HG02571 (cell line): Measurements from ENCODE around the gene ZSWIM8.
"Not testable (repeated sequence)": the region's sequence is repeated elsewhere in the genome, so short reads cannot be mapped to it uniquely, and the experiment has no call there.

Source experiments
- ATAC-seq: cut with Tn5 transposase; IDR thresholded peaks from one replicate; pipeline ENCODE4 v1.9.1; 2021; ENCODE audit warnings: mild to moderate bottlenecking, moderate library complexity; ENCODE audit not compliant: unreplicated experiment

Gene ZSWIM8, protein sequence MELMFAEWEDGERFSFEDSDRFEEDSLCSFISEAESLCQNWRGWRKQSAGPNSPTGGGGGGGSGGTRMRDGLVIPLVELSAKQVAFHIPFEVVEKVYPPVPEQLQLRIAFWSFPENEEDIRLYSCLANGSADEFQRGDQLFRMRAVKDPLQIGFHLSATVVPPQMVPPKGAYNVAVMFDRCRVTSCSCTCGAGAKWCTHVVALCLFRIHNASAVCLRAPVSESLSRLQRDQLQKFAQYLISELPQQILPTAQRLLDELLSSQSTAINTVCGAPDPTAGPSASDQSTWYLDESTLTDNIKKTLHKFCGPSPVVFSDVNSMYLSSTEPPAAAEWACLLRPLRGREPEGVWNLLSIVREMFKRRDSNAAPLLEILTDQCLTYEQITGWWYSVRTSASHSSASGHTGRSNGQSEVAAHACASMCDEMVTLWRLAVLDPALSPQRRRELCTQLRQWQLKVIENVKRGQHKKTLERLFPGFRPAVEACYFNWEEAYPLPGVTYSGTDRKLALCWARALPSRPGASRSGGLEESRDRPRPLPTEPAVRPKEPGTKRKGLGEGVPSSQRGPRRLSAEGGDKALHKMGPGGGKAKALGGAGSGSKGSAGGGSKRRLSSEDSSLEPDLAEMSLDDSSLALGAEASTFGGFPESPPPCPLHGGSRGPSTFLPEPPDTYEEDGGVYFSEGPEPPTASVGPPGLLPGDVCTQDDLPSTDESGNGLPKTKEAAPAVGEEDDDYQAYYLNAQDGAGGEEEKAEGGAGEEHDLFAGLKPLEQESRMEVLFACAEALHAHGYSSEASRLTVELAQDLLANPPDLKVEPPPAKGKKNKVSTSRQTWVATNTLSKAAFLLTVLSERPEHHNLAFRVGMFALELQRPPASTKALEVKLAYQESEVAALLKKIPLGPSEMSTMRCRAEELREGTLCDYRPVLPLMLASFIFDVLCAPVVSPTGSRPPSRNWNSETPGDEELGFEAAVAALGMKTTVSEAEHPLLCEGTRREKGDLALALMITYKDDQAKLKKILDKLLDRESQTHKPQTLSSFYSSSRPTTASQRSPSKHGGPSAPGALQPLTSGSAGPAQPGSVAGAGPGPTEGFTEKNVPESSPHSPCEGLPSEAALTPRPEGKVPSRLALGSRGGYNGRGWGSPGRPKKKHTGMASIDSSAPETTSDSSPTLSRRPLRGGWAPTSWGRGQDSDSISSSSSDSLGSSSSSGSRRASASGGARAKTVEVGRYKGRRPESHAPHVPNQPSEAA (N-terminal part only)

DNA sequence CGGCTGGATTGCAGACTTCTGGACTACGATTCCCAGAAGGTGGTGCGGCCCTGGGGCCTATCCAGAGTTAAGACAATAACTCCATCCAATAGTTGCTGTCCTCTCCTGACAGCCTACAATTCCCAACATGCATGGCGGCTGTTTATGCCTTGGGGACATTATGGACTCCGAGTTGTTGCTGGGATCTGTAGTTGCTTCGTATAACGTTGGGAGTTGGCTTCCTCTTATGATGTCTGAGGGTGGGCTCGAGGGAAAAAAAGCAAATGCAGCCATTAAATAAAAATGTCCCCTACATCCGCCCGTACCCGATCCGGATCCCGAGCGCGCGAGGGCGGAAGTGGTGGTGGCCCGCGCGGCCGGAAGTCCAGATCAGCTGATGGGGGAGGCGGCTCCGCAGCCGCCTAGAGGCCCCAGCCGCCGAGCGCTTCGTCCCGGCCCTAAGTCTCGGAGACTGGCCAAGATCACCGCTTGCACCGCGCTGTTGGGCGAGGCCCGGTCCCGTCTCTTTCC lies at the start of gene ZSWIM8:
Gene ZSWIM8 (plus strand): TSS at position 396 of the 510 bp plus-strand sequence. CDS start 273 bp downstream, outside the sequence.
- peak; percentile 73 for ATAC-seq

DNA sequence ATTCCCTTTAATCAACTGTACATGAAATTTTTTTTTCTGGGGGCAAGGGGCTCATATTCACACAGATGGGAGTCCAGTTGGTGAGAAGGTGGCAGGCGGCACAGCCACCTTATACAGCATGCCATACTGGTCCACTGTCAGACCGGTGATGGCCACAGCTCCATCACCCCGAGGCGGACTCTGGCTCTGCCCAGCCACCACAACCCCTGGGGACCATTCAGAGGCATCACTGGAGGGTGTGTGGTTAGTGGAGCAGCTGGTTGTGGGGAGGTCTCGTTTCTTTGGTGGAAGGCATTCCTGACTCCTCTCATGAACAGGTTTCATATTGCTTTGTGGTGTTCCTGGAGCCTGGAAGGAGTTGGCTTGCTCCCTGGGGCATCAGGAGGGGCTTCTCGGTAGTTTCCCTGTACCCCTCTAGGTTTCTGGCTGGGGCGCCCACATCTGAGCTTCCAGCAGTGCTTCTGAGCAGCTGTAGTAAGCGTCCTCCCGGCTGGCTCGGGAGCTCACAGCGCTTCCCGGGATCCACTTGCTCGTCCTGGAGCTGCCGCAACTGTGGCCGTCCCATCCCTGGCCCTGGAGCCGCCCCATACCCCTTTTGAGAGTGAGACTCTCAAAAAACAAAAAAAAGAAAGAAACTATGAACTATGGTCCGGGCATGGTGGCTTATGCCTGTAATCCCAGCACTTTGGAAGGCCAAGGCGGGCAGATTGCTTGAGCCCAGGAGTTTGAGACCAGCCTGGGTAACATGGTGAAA lies 44.7 kb upstream of the ZSWIM8 start:
- ATAC-seq, result not testable (repeated sequence)

- no peak for ATAC-seq
These were observed 43.0 kb upstream of the ZSWIM8 start for GRCh38 chr10:73742454-73742734.

GRCh38 chr10:73743327-73743904 lies 42.0 kb upstream of the ZSWIM8 start:
- ATAC-seq, result no peak

DNA sequence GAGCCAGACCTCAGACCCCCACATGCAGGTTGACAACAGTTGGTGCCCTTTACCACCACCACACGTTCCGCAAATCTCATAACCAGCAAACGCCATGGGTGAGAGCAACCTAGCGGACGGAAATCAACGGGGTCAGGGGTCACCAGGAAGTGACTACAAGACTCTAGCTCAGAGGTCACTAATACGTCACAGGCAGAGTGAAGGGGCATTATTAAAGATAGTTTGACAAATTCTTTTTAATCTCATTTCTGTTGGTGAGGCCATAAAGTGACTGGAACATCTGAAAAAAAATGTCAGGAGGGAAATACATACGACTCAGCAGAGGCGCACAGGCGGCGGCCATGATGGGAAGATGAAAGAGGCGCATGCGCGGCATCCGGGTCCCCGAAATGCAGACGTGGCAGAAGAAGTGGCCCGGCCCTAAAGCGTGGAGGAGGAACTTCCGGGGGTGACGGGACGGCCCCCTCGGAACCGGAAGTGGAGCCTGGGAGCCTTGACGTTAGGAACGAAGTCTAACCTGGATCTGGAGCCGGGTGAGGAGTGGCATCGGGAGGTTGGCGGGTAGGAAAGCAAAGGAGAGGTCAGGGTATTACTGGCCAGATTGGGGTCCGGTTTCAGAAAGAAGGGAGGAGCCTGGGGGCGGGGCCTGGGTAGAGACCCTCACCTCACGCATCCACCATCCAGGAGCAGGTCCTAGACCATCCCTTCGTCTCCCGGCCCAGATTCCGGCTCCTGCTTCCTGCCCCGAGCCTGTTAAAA lies 41.3 kb upstream of the ZSWIM8 start, which contains the start of gene SEC24C:
Gene SEC24C (plus strand): TSS at position 468 of the 759 bp plus-strand sequence. CDS start 2,461 bp downstream, outside the sequence.
- ATAC-seq, result peak; percentile 85

DNA sequence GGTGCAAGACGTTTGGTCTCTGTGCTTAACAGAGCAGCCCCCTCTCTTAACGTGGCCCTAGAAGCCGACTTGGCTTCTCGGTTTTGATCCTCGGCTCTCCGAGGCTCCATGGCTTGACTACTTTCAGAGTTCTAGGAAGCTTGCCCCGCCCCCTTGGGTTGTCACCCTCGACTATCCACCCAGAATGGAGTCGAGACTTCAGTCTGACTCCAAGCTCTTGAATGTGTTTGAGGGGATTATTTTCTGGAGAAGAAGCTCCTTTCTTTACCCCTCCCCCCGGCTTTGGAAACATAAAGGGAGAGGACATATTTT lies 40.8 kb upstream of the ZSWIM8 start:
- peak; percentile 18 for ATAC-seq

GRCh38 chr10:73746721-73747120 lies 38.7 kb upstream of the ZSWIM8 start:
- ATAC-seq, result no peak

- no peak for ATAC-seq
These were observed 34.6 kb upstream of the ZSWIM8 start for GRCh38 chr10:73750819-73751218.

- ATAC-seq, result no peak
These were observed 29.2 kb upstream of the ZSWIM8 start for GRCh38 chr10:73756183-73756582.

GRCh38 chr10:73758704-73759511 lies 26.5 kb upstream of the ZSWIM8 start:
- ATAC-seq, result no peak

DNA sequence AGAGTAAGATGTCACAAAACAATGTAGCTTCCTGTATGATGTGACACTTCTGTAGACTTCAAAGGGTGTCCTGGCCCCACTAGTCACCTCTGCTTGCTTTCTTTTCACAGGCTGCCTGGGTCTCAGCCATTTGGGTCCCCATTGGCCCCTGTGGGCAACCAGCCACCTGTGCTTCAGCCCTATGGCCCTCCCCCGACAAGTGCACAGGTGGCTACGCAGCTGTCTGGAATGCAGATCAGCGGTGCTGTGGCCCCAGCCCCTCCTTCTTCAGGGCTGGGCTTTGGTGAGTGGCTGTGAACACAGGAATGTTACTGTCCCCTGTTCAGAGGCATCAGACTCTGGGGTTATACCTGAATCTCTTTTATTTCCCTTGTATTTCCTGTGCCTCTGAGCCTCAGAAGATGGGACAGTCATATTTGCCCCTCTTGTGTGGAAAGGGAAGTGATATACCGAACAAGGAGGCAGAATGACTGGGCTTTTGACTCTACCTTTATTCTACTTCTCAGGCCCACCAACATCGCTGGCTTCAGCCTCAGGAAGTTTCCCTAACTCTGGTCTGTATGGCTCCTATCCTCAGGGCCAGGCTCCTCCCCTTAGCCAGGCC lies 25.8 kb upstream of the ZSWIM8 start:
- ATAC-seq, result no peak

DNA sequence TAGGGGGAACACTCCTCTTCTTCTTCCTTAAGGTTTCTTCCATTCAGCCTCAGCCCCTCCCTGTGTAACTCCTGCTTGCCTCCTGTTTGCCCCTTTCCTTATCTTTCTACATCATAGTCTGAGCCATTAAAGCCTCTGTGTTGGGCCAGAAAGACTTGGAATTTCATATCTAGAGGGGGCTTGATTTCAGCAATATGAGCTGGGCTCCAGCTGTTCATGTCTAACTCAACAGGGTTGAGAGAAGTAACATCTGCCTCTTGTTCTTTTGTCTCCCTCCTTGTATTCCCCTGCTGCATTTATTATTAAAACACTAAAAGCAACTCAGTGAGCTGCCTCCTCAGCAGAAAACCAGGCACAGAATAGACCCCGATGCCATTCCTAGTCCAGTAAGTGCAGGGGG lies 23.6 kb upstream of the ZSWIM8 start:
- no peak for ATAC-seq

DNA sequence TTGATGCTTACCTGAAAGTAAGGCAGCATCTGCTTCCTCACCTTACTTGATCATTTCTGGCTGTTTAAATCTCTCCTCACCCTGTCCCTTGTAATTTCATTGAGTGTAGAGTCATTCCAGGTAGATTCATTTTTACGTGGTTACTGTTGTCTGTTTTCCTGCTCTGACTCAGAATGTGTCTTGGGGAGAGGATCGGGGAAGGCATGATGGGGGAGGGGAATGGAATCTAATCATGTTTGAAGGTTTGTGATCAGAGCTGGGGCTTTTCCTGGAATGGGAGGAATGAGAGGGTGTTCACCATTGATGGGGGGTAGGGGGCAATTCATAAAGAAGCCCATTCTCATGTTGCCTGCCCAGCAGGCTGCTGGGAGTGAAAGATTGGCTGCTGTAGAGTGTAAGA lies 22.5 kb upstream of the ZSWIM8 start:
- no peak for ATAC-seq

GRCh38 chr10:73763343-73763742 lies 22.1 kb upstream of the ZSWIM8 start:
- no peak for ATAC-seq

- ATAC-seq, result no peak
These were observed 20.3 kb upstream of the ZSWIM8 start for GRCh38 chr10:73765066-73765465.

DNA sequence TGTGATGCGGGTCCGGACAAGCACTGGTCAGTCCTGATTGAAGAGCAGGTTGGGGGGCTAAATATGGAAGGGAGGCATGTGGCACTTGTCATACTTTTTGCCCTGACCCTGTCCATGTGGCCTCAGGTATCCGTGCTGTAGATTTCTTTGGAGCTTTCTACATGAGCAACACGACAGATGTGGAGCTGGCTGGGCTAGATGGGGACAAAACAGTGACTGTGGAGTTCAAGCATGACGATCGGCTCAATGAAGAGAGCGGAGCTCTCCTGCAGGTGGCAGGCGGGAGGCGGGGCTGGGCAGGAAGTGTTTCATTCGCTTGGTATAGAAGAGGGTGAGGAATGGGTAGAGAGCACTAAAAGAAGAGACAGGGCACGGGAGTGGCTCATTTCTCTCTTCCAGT lies 16.5 kb upstream of the ZSWIM8 start:
- no peak for ATAC-seq

- no peak for ATAC-seq
These were observed 16.0 kb upstream of the ZSWIM8 start for GRCh38 chr10:73769396-73769795.

GRCh38 chr10:73771722-73772280 lies 13.6 kb upstream of the ZSWIM8 start:
- peak; percentile 55 for ATAC-seq
